ENCODE measurements around the gene NOL11.
"Not testable (repeated sequence)": the region's sequence is repeated elsewhere in the genome, so short reads cannot be mapped to it uniquely, and the experiment has no call there.

NOL11 gene

DNA sequence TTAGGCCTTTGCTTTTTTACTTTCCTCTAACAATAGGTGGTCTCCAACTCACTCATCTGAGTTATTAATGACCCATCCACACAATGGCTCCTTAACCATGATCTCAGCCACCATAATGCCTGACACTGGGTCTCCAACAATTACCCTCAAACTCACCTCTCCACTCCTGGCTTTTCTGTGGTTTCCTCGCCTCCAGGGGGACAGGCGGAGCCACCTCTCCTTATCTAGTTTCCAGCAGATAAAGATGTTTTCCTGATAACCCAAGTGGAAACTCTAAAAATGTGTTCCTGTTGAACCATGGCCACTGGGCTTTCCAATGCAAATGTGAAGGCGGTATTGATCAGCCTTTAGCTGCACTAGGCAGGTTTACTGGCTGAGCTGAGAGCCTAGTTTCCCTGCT is 9.4 kb upstream of the NOL11 start:
- no peak for DNase-seq (ENCODE audit: low spot score)

DNA sequence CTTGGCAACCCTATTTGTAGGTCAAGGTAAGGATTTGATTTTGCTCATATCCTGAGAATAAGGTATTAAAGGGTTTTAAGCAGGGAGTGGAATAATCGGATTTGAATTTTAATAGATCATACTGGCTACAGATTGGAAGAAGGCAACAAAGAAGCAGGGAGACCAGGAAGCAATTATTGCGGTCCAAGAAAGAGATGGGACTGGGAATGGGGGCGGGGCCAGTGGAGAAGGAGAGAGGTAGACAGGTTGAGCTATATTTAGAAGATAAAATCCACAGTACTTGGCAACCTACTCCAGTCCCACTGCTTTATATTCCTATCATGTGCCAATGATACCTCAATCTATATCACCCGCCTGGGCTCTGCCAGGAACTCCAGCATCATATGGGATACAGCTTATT is 5.8 kb upstream of the NOL11 start:
- DNase-seq (ENCODE audit: low spot score), result no peak

DNA sequence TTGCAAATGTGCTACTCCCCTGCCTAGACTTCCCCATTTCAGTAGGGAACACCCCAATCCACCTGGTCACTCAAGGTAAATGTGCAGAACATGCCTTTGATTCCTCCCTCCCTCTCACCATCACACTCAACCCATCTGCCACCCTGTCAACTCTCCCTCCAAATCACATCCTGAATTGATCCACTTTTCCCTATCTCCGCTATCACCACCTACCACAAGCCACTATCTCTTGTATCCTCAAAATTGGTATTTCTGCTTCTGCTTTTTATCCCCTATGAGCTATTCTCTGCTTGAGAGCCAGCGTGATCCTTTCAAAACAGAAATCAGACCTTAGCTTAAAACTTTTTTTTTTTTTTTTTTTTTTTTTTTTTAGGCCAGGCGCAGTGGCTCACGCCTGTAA is 5.4 kb upstream of the NOL11 start:
- no peak for DNase-seq (ENCODE audit: low spot score)

DNA sequence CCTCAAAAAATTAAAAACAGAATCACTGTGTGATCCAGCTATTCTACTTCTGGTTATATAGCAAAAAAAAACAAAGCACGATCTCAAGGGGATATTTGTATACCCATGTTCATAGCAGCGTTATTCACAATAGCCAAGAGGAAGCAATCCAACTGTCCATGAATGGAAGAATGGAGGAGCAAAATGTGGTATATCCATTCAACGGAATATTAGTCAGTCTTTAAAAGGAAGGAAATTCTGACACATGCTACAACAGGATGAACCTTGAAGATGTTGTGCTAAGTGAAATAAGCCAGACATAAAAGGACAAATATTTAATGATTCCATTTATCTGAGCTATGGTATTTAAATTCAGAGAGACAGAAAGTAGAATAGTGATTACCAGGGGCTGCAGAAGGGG is 4.6 kb upstream of the NOL11 start:
- DNase-seq (ENCODE audit: low spot score), result no peak

DNA sequence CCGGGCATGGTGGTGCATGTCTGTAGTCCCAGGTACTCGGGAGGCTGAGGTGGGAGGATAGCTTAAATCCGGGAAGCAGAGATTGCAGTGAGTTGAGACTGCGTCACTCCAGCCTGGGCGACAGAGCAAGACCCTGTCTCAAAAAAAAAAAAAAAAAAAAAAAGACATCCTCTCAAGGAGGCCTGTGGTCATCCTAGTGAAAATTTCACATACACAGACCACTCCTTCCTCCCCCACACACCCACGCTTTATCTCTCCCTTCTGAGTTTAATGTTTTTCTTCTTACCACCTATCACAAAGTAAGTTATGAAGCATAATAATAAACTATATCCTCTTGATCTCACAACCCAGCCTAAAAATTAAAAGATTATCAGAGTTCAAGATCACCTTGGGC is 1.3 kb upstream of the NOL11 start:
- DNase-seq (ENCODE audit: low spot score), result no peak

DNA sequence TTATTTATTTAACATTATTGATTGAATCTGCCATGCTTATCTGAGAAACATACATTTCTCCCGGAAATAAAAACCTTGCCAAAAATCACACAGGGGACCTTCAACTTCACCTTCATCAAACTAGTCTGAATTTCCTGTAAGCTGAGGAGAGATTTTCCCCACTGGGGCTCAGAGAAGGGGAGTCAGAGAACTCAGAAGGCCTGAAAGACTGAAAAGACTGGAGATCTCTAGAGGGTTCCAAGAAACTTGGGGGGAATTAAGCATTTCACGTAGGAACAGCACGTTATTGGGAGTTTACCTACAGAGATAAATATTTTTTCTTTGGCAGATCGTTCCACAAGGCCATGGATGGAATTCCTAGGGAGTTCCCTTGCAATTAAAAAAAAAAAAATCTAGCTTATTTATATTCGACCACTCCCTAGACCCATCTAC is 528 bp upstream of the NOL11 start:
- no peak for DNase-seq (ENCODE audit: low spot score)

DNA sequence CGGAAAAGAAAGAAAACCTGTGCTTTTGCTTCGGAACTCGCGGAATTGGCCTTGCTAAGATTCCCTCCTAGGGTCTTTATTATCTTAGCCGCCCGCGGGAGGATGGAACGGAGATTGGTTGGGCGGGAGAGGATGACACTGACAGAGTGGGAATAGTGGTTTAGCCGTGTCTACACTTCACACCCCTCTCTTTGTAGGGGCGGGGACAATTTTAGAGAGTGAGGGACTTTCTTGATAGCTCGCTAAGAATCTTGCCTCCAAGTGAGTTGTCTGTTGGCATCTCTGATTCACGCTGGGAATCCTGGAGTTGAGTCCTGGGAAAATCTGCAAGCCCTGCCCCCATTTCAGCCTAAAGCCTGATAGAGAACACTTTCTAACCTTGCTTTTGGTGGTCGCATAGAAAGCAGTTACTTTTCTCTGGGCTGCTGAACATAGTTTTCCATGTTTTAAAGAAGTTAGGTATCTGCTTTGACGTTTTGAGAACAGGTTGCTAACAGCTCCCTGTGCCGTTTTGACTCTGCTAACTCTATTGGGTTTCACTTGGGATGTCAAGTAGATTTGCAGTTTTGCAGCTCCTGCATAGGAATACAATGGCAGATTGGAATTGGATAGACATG is 697 bp downstream of the NOL11 start:
- DNase-seq (ENCODE audit: low spot score), result peak; percentile 84

DNA sequence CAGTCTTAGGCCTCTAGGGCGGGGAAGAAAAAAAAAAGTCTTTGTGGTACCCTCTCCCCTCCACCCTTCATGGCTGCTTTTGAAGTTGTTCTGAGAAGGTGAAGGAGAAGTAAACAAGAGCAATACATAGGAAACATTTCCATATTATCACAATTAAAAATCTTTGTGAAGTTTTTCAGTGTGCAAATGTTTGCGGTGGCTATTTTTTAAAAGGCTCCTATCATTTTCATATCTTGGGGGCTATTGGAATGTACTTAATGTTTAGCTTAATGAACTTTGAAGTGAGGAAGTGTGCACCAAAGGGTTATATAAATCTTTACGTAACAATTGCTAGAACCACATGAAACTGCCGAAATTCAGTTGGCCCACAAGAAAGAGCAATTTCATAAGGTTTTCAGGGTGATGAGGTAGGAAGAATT is 7.6 kb downstream of the NOL11 start:
- DNase-seq (ENCODE audit: low spot score), result no peak

DNA sequence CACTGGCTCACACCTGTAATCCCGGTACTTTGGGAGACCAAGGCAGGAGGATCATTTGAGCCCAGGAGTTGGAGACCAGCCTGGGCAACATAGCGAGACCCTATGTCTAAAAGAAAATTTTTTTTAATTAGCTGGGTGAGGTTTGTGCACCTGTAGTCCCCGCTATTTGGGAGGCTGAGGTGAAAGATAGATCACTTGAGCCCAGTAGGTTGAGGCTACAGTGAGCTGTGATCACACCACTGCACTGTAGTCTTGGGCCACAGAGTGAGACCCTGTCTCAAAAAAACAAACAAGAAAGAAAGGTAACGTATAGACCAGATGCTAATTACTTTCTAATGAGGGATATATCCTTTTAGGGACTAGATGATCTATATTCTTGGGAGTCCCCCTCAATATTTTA is 8.1 kb downstream of the NOL11 start:
- DNase-seq (ENCODE audit: low spot score), result no peak

DNA sequence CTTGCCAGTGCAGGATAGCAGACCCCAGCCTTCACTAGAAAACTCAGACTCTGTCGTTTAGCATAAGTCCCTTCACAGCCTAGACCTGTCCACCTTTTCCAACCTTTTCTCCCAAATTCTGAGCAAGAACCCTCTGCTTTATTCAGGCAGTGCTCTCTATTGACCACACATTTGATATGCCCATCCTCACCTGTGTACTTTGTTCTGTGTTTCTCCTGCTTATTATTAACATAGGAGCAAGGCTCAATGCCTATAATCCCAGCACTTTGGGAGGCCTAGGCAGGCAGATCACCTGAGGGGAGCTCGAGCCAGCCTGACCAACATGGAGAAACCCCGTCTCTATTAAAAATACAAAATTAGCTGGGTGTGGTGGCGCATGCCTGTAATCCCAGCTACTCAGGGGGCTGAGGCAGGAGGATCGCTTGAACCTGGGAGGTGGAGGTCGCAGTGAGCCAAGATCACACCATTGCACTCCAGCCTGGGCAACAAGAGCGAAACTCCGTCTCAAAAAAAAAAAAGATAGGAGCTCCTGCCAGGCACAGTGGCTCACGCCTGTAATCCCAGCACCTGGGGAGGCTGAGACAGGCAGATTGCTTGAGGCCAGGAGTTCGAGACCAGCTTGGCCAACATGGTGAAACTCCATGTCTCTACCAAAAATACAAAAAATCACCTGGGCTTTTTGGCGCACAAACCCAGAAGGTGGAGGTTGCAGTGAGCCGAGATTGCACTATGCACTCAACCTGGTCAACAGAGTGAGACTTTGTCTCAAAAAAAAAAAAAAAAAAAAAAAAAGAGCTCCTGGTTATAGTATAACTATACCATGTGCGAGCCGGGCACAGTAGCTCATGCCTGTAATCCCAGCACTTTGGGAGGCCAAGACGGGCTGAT is 9.7 kb downstream of the NOL11 start:
- DNase-seq (ENCODE audit: low spot score), result not testable (repeated sequence)

DNA sequence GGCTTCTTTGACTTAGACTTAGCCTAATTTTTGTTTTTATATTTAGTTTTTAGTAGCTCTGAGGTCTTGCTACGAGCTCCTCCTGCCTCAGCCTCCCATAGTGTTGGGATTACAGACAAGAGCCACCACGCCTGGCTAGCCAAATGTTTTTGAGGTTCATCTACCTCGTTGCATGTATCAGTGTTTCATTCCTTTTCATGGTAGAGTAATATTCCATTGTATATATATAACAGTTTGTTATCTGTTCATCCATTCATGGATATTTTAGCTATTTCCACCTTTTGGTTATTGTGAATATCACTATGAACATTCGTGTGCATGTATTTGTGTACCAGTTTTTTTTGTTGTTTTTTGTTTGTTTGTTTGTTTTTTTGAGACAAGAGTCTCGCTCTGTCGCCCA is 12.2 kb downstream of the NOL11 start:
- DNase-seq (ENCODE audit: low spot score), result no peak

DNA sequence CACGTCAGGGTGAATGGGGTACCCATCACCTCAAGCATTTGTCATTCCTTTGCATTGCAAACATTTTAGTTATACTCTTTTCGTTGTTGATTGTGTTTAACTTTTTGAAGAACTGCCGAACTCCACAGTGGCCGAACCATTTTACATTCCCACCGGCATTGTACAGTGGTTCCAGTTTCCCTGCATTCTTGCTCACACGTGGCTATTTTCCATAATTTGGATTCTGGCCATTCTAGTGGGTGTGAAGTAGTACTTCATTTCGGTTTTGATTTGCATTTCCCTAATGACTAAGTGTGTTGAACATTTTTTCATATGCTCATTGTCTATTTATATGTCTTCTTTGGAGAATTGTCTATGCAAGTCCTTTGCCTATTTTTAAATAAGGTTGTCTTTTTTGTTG is 13.0 kb downstream of the NOL11 start:
- no peak for DNase-seq (ENCODE audit: low spot score)

DNA sequence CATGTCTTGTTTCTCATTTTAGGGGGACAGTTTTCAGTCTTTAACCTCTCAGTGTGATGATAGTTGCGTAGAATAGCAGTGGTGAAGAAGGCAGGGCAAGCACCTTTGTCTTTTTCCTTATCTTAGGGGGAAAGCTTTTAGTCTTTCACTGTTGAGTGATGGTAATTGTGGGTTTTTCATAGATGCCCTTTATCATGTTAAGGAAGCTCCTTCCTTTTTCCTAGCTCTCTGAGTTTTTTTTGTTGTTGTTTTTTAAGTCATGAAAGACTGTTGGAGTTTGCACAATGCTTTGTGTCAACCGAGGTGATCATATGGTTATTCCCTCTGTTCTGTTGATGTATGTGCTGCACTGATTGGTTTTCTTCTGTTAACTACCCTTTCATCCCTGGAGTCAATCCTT is 15.7 kb downstream of the NOL11 start:
- no peak for DNase-seq (ENCODE audit: low spot score)

DNA sequence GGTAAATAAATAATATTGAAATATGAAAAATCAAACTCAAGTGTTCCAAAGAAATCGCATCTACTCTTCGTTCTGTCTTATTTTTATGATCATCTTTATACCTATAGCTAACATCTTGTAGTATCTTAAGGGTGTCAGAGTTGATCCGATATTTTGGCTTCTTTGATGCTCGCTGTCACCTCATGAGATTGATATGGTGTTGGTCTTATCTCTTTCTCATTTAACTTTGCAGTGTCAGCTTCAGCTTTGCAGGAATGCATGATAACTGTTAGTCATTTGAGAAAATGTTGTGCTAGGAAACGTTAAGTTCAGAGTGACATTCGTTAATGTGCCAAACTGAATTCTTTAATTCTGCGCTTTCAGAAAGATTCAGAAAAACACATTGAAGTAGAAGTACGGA is 19.4 kb downstream of the NOL11 start:
- no peak for DNase-seq (ENCODE audit: low spot score)

DNA sequence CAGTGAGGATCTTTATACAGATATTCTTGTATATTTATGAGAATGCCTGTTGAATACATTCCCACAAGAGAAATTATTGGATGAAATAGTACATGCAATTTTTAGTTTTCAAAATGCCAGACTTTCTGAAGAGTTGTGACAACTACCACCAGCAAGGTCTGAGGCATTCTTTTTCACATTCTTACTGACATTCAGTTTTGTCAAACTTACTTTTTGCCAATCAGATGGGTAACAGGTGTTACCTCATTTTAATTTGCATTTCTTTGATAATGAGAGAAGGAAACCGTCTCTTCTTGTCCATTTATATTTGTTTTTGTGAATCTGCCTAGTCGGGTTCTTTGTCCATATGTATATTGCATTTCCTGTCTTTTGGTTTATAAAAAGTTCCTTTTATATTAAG is 24.3 kb downstream of the NOL11 start:
- DNase-seq (ENCODE audit: low spot score), result no peak

DNA sequence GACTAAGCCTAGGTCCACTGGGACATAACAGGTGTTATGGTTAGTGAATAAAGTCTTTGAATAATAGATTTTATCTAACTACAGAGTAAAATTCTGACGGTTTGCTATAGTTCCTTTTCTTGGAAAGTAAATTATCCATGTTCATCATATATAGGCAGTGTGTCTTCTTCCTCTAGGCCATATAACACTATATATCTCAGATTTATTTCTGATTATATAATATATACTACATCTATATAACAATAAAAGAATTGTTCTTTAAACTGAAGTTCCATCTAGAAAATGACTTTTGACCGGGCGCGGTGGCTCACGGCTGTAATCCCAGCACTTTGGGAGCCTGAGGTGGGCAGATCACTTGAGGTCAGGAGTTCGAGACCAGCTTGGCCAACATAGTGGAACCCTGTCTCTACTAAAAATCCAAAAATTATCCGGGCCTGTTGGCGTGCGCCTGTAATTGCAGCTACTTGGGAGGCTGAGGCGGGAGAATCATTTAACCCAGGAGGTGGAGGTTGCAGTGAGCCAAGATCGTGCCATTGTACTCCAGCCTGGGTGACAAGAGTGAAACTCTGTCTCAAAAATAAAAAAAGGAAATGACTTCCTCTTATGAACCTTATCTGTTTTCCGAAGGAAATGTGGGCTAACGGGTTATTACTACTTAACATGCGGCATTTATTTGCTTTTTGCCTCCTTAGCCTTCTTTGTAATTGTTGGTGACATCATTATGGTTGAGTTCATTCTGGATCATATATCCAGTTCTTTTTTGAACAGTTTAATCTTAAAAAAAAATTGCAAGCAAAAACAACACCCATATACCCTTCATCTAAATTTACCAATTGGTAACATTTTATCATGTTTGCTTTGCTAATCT is 29.2 kb downstream of the NOL11 start:
- no peak for DNase-seq (ENCODE audit: low spot score)

DNA sequence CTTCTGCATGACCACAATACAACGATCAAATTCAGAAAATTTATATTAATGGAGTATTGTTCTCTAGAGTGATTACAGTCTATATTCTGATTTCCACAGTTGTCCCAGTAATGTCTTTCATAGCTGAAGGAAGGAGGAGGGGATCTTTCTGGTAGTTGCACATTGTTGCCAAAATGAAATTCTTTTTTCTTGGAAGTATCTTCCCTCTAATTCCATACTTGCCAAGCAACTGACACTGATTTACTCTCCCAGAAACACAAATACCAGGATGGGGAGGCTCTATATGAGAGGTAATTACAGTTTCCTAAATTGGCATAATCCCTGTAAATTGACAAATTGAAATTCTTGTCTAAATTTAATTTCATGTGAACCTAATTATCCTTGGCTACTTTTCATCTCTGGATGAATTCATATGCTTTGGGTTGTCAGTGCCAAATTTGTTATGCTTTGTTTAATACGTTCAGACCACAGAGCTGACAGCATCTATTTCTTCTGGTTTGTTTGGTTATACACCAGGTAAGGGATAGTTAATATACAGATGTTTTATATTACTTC is 30.0 kb downstream of the NOL11 start:
- DNase-seq (ENCODE audit: low spot score), result no peak

DNA sequence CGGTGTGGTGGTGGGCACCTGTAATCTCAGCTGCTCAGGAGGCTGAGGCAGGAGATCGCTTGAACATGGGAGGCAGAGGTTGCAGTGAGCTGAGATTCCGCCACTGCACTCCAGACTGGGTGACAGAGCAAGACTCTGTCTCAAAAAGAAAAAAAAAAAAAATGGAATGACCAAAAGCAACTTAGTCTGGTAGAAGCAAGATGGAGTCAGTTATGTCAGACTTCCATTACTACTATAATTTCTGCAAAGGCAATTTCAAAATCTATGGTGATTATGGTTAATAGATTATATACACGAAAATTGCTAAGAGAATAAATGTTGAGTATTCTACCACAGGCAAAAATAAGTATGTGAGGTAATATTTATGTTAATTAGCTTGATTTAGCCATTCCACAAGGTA is 32.3 kb downstream of the NOL11 start:
- no peak for DNase-seq (ENCODE audit: low spot score)

DNA sequence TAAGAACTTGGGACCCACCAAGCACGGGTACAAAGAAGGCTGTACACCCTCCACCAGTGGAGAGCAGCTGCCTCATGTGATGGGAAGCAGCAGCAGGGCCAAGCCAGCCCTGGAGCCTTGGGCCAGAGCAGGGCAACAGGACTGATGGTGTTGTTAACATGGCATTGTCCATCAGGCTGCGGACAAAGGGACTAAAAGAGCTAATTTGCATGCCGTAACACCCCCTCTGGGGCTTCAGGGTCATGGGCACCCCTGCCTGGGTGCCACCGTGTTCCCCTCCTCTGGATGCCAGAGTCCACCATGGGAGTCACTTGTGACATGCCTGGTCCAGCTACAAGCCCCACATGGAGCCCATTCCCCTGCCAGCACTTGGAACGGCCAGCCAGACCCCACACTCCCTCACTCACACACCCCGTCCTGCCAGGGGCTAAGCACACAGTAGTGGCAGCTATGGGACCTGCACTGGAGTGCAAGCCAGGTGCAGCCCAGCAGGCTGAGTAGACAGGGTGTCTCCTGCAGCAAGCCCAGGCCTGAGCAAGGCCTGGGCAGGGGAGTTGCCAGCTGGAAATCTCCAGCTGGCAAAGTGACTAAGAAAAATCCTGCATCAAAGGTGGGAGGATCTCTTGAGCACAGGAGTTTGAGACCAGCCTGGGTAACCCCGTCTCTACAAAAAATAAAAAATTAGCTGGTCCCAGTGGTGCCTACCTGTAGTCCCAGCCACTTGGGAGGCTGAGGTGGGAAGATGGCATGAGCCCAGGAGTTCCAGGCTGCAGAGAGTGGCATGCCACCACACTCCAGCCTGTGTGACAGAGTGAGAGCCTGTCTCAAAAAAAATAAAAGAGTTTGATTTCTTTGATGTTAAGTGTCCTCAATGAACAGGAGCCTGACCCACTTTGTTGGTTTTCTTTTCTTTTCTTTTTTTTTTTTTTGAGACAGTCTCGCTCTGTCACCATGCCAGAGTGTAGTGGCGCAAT is 33.7 kb downstream of the NOL11 start:
- DNase-seq (ENCODE audit: low spot score), result no peak

DNA sequence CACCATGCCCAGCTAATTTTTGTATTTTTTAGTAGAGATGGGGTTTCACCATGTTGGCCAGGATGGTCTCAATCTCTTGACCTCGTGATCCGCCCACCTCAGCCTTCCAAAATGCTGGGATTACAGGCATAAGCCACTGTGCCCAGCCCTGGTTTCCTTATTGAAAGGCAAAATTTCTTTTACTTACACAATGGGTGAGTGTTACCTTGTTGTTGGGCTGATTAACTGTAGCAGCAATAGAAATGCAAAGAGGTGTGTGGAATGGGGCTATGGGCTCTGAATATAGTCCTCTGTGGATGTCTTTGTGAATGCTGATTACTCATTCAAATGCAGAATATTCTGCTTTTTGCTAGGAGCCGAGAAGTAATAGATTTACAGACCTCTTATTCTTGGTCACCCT is 34.4 kb downstream of the NOL11 start:
- DNase-seq (ENCODE audit: low spot score), result not testable (repeated sequence)

DNA sequence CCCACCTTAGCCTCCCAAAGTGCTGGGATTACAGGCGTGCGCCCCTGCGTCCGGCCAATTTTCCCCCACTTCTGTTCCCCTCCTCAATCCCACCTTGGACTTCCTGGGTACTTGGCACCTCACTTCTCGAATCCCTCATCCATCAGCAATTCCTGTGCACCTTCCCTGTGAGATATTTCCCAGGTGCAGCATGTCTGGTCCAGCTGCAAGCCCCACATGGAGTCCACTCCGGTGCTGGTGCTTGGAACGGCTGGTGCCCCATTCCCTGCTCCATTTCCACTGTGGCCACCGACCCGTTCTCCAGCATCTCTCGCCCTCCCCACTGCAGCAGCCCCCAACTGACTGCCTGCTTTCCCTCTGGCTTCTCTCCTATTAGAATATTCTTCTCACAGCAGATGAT is 35.3 kb downstream of the NOL11 start:
- no peak for DNase-seq (ENCODE audit: low spot score)

All from RKO (cell line).